AG08395 (cell line): Measurements from ENCODE around the gene ACOT8.
"Not testable (repeated sequence)": the region's sequence is repeated elsewhere in the genome, so short reads cannot be mapped to it uniquely, and the experiment has no call there.

Source experiments
- DNase-seq: peaks from one replicate; pipeline ENCODE4 v3.0.0; 2012; ENCODE audit warnings: mixed read lengths, low spot score

ACOT8 gene

DNA sequence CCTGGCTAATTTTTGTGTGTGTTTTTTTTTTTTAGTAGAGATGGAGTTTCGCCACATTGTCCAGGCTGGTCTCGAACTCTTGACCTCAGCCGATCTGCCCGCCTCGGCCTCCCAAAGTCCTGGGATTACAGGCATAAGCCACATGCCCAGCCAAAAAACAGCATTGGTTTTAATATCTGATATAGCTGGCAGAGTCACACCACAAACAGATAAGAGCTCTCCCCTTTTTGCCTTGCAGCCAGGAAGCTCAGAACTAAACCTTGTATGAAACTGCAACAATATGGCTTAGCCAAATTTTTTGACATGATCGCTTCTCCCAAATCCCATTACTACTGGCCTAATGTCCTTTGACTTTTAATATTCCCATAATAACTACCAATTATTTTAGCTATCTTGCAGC lies 4.9 kb downstream of the ACOT8 start:
- DNase-seq: no peak

- no peak for DNase-seq
These were observed 5.7 kb downstream of the ACOT8 start for GRCh38 chr20:45851501-45851900.

DNA sequence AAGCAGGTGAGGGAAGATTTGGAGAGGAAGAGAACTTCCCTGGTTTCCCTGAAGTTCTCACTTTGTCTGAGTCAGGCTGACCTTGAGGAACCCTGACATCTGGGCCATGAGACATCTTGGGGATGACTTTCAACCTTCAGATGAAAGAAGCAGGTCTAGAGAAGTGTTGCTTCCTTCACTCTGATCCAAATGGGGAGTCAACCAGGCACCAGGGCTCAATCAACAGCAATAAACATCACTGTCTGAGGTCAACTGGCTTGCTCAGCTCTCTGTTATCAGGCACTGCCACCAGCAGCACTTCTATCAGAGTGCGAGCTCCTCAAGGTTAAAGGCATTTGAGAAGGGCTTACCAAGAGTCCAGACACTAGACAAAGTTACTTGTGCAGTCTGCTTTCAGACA lies 6.3 kb downstream of the ACOT8 start:
- DNase-seq: no peak

GRCh38 chr20:45850238-45850637 lies 7.0 kb downstream of the ACOT8 start:
- no peak for DNase-seq

GRCh38 chr20:45848969-45849582 lies 8.1 kb downstream of the ACOT8 start:
- DNase-seq: no peak

GRCh38 chr20:45848421-45848820 lies 8.8 kb downstream of the ACOT8 start:
- DNase-seq: no peak

GRCh38 chr20:45845452-45845851 lies 11.7 kb downstream of the ACOT8 start:
- DNase-seq: no peak

DNA sequence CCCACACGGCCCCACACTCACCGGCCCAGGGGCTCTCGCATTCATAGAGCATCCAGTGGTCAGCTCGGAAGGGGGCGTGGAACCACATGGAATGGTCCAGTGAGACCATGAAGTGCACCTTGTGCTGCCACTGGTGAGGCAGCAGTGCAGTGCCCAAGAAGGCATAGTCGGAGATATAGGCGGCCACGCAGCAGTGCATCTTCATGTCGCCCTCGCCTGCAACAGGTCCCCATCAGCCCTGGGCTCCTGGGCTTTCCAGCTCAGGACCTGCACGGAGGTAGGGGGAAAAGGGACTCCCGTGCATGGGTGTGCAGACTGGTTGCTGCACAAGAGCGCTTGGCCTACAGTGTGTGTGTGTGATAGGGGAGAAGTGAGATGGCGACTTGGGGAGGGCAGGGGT lies 13.7 kb downstream of the ACOT8 start:
- DNase-seq: no peak

- DNase-seq: peak; percentile 61
These were observed 14.9 kb downstream of the ACOT8 start for GRCh38 chr20:45842169-45842812.

- no peak for DNase-seq
These were observed 15.6 kb downstream of the ACOT8 start for GRCh38 chr20:45841407-45842129.

DNA sequence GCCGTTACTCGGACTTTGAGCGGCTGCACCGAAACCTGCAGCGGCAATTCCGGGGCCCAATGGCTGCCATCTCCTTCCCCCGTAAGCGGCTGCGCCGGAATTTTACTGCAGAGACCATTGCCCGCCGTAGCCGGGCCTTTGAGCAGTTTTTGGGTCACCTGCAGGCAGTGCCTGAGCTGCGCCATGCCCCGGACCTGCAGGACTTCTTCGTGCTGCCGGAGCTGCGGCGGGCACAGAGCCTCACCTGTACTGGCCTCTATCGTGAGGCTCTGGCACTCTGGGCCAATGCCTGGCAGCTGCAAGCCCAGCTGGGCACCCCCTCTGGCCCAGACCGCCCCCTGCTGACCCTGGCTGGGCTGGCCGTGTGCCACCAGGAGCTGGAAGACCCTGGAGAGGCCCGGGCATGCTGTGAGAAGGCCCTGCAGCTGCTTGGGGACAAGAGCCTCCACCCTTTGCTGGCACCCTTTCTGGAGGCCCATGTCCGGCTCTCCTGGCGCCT lies 16.4 kb downstream of the ACOT8 start:
- DNase-seq: no peak

- no peak for DNase-seq
These were observed 20.4 kb downstream of the ACOT8 start for GRCh38 chr20:45836841-45837240.

- DNase-seq: peak; percentile 93
These were observed 21.4 kb downstream of the ACOT8 start for GRCh38 chr20:45835825-45836224.

DNA sequence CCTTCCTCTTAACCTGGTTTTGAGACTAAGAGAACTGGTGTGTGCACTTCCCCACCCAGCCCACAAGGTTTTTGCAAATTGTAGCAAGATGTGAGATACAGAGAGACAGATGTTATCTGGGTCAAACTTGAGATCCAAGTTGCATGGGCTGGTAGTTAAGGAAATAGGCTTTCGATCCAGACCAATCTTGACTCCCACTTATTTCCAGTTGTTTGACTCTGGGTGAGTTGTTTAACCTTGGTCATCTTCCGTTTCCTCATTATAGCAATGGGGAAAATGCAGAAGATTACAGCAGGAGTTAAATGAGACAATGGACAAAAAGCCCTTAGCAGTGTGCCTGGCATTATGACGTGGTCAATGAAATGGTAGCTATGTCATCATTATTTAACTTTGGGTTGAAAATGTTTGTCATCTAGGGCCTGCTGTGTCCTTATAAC lies 21.8 kb downstream of the ACOT8 start:
- DNase-seq: no peak

GRCh38 chr20:45834797-45835161 lies 22.4 kb downstream of the ACOT8 start:
- DNase-seq: no peak

GRCh38 chr20:45833883-45834796 lies 23.1 kb downstream of the ACOT8 start:
- peak; percentile 79 for DNase-seq

DNA sequence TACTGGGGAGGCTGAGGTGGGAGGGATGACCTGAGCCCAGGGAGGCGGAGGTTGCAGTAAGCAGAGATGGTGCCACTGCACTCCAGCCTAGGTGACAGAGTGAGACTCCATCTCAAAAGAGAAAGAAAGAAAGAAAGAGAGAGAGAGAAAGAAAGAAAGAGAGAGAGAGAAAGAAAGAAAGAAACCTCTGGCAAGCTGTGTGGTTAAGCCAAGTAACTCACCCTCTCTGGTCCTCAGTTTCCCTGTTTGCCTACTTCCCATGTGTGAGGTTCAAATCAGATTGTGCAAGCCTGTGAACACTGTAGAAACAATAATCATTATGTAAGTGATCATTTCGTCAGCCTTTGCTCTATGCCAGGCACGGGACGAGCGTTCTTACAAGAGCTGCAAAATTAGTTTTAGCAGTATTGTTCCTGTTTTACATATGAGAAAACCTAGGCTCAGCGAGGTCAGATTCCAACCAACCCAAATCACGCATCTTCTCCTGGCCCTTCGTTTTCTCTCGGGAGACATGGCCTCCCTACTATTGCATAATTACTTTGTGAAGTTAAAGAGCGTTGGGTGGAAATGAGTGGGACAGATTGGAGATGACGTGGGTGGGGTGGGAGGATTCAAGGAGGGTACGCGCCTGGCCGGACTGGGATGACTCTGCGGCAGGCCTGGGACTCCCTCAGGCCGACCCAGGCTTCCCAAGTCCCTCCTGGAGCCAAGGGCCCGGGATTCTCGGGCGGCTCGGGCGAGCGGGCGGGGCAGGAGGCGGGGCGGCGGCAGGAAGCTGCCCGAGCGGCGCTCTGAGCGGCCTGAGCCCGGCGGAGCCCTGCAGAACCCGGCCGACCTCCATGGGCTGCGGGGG lies 23.9 kb downstream of the ACOT8 start, which contains the start of gene SNX21:
Gene SNX21 (plus strand): TSS at position 770 of the 853 bp plus-strand sequence. CDS start 121 bp downstream, outside the sequence.
- peak; percentile 94 for DNase-seq

- no peak for DNase-seq
These were observed 24.6 kb downstream of the ACOT8 start for GRCh38 chr20:45832619-45833018.

GRCh38 chr20:45829673-45830106 lies 27.5 kb downstream of the ACOT8 start:
- DNase-seq: not testable (repeated sequence)

- DNase-seq: no peak
These were observed 28.6 kb downstream of the ACOT8 start for GRCh38 chr20:45828589-45828988.

DNA sequence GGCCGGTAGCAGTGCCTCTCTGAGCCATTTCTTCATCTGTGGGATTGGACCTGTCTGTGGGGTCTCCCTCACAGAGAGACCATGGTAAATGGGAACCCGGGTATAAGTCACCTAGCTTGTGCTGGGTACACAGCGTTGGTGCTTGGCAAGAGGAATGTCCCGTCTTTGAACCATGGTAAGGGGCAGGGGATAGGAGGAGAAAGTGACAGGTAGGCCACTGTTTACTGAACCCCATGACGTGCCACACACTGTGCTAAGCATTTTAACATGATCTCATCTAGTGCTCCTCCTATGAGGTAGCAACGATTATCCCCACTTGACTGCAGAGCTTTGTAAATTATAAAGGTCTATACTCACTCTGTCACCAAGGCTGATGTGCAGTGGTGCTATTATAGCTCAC lies 29.5 kb downstream of the ACOT8 start:
- no peak for DNase-seq
